CD4-positive, alpha-beta T cell treated with Interleukin-2 at 100 ng/mL for 4 hours (primary cell): ENCODE results near the gene PWP1.
"Not testable (repeated sequence)": the region's sequence is repeated elsewhere in the genome, so short reads cannot be mapped to it uniquely, and the experiment has no call there.

ENCODE experiments used
- DNase-seq: peaks from one replicate; pipeline ENCODE4 v3.0.0-alpha.2; 2020; ENCODE audit warnings: low spot score

Gene PWP1

GRCh38 chr12:107668320-107669098, 17.1 kb upstream of the PWP1 start:
- no peak for DNase-seq

GRCh38 chr12:107669946-107670345, 15.7 kb upstream of the PWP1 start:
- DNase-seq = no peak

GRCh38 chr12:107670999-107671643, 14.5 kb upstream of the PWP1 start:
- DNase-seq = peak; percentile 28

GRCh38 chr12:107677671-107678070, 7.9 kb upstream of the PWP1 start:
- DNase-seq = no peak

GRCh38 chr12:107679336-107679735, 6.3 kb upstream of the PWP1 start:
- DNase-seq = no peak

GRCh38 chr12:107681455-107681835, 4.2 kb upstream of the PWP1 start:
- no peak for DNase-seq

GRCh38 chr12:107681836-107682820, 3.5 kb upstream of the PWP1 start:
- no peak for DNase-seq

- no peak for DNase-seq
These were observed 1.4 kb upstream of the PWP1 start for GRCh38 chr12:107684029-107684795.

GRCh38 chr12:107684990-107685359, 624 bp upstream of the PWP1 start:
- DNase-seq = peak; percentile 12

- not testable (repeated sequence) for DNase-seq
These were observed 10.2 kb downstream of the PWP1 start for GRCh38 chr12:107695772-107696171.

GRCh38 chr12:107702106-107702505, 16.5 kb downstream of the PWP1 start:
- DNase-seq = no peak

GRCh38 chr12:107704041-107704440, 18.4 kb downstream of the PWP1 start:
- DNase-seq = no peak

- not testable (repeated sequence) for DNase-seq
These were observed 19.9 kb downstream of the PWP1 start for GRCh38 chr12:107705522-107705921.

- no peak for DNase-seq
These were observed 30.2 kb downstream of the PWP1 start for GRCh38 chr12:107715780-107716179.

GRCh38 chr12:107718606-107719005, 33.0 kb downstream of the PWP1 start:
- DNase-seq = no peak

- not testable (repeated sequence) for DNase-seq
These were observed 41.7 kb downstream of the PWP1 start for GRCh38 chr12:107727327-107727726.

- not testable (repeated sequence) for DNase-seq
These were observed 42.1 kb downstream of the PWP1 start for GRCh38 chr12:107727742-107728141.

GRCh38 chr12:107730618-107731341, 45.2 kb downstream of the PWP1 start:
- no peak for DNase-seq

GRCh38 chr12:107731366-107731765, 45.8 kb downstream of the PWP1 start:
- no peak for DNase-seq

- no peak for DNase-seq
These were observed 46.8 kb downstream of the PWP1 start for GRCh38 chr12:107732365-107732764.

- DNase-seq = no peak
These were observed 48.5 kb downstream of the PWP1 start for GRCh38 chr12:107734139-107734538.
